Neuron (in vitro differentiated cells): ENCODE results near the gene POMT1.
"Not testable (repeated sequence)": the region's sequence is repeated elsewhere in the genome, so short reads cannot be mapped to it uniquely, and the experiment has no call there.

ENCODE experiments used
- H2AFZ ChIP-seq: one replicate; pipeline ENCODE4 v1.6.1; 2013; ENCODE audit warnings: low read depth, mild to moderate bottlenecking, inconsistent platforms, low read length, moderate library complexity
- H3K27me3 ChIP-seq: one replicate; pipeline ENCODE4 v1.6.1; 2013; ENCODE audit warnings: low read length; ENCODE audit not compliant: insufficient read depth
- H3K36me3 ChIP-seq: one replicate; pipeline ENCODE4 v1.6.1; 2013; ENCODE audit warnings: low read length; ENCODE audit not compliant: insufficient read depth
- H3K4me1 ChIP-seq: one replicate; pipeline ENCODE4 v1.6.1; 2013; ENCODE audit warnings: low read length; ENCODE audit not compliant: insufficient read depth
- H3K4me3 ChIP-seq: 2 replicates; pipeline ENCODE4 v1.5.1; 2013; ENCODE audit warnings: mild to moderate bottlenecking, low read length, moderate library complexity
- H3K9me3 ChIP-seq: one replicate; pipeline ENCODE4 v1.6.1; 2013; ENCODE audit warnings: low read length

POMT1 gene

DNA sequence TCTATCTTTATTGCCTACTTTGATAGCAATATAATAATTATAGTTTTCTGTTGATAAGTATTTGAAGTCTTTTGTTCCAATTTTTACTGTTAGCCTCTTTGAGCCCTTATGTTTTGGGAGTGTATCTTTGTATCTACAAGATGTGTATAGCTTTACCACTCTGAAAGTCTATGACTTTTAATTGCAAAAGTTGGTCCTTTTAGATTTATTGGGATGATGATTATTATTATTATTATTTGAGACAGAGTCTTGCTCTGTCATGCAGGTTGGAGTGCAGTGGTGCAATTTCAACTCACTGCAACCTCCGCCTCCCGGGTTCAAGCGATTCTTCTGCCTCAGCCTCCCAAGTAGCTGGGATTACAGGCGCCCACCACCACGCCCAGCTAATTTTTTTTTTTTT lies 30.6 kb upstream of the POMT1 start:
- not testable (repeated sequence) for H3K9me3 ChIP-seq, H3K4me3 ChIP-seq, H3K4me1 ChIP-seq, H2AFZ ChIP-seq, H3K27me3 ChIP-seq
- peaks cover 96% of the 10 kb centered on the region for H3K36me3 ChIP-seq

DNA sequence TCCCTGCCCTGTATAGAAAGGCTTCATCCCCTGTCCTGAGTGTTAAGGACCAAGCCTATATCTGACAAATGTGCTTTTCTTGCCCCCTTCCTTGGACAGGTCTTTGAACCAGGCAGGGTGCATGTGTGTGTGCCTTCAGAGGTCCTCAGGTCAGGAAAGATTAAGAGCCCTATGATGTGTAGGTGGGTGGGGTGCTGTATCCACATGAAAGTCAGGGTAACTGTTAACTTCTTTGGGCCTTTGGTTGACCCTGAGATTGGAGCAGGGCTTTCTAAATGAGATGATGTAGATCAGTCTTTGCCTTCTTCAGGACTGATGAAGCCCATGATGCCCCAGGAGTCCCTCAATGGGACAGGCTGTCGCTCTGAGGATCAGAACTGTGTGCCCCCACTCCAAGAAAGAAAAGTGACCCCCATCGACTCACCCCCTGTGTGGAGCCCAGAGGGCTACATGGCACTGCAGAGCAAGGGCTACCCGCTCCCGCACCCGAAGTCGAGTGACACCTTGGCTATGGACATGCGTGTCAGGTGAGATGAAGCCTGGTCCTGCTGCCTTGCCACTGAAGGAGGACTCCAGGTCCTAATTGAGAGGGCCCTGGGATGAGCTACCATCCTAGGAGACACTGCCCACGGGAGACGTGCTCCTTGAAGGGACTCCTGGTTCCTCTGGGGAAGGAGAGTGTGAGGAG lies 29.4 kb upstream of the POMT1 start:
- H3K27me3 ChIP-seq: no peaks in the 10 kb centered on the region
- peaks cover 96% of the 10 kb centered on the region for H3K36me3 ChIP-seq
- no peak overlapping the region for H2AFZ ChIP-seq
- no peaks in the 10 kb centered on the region for H3K4me1 ChIP-seq
- H3K4me3 ChIP-seq: no peak overlapping the region
- H3K9me3 ChIP-seq: no peaks in the 10 kb centered on the region

DNA sequence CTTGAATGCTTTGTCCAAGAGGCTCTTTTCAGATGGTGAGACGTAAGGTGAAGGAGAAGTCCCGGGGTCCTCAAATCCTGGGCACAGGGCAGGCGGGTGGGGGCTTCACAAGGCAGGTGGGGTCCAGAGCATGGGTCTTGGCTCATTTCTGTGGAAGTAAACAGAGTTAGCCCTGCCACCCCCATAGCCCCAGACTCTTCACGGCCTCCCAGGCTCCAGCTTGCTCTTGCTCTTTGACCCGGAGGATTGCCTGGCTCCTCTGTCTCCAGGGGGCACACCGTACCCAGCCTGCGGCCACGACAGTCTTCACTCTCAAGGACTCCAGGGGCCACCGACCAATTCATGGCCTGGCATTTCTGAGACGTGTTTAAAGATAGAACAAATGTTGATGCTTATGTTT lies 28.8 kb upstream of the POMT1 start:
- Histone ChIP-seq H3K9me3 (no peaks in the 10 kb centered on the region), H3K4me1 (no peaks in the 10 kb centered on the region), H3K4me3 (no peak overlapping the region), H3K27me3 (no peaks in the 10 kb centered on the region), H3K36me3 (peaks cover 96% of the 10 kb centered on the region), H2AFZ (no peak overlapping the region)

DNA sequence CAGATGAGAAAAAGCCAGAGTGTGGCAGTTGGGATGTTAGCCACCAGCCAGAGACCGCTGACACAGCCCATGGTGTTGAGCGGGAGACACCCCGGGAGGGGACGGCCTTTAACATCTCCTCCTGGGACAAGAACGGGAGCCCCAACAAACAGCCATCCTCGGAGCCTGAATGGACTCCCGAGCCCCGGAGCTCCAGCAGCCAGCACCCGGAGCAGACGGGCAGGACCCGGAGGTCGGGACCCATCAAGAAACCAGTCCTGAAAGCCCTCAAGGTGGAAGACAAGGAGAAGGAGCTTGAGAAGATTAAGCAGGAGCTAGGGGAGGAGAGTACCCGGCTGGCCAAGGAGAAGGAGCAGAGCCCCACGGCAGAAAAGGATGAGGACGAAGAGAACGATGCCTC lies 28.0 kb upstream of the POMT1 start:
- Histone ChIP-seq H3K27me3 (no peaks in the 10 kb centered on the region), H3K4me3 (no peak overlapping the region), H3K36me3 (peaks cover 96% of the 10 kb centered on the region), H3K9me3 (no peaks in the 10 kb centered on the region), H3K4me1 (no peaks in the 10 kb centered on the region), H2AFZ (no peak overlapping the region)

DNA sequence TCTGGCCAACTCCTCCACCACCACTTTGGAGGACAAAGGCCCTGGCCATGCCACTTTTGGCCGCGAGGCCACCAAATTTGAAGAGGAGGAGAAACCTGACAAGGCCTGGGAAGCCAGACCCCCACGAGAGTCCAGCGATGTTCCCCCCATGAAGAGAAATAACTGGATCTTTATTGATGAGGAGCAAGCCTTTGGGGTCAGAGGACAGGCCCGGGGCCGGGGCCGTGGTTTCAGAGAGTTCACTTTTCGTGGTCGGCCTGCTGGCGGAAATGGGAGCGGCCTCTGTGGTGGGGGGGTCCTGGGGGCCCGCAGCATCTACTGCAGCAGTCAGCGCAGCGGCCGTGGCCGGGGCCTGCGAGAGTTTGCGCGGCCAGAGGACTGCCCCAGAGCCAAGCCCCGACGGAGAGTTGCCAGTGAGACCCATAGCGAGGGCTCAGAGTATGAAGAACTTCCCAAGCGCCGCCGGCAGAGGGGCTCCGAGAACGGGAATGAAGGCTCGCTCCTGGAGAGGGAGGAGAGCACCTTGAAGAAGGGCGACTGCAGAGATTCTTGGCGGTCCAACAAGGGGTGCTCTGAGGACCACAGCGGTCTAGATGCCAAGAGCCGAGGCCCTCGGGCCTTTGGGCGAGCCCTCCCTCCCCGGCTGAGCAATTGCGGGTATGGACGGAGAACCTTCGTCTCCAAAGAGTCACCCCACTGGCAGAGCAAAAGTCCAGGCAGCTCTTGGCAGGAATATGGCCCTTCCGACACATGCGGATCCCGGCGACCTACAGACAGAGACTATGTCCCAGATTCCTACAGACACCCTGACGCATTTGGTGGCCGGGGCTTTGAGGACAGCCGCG lies 27.4 kb upstream of the POMT1 start:
- Histone ChIP-seq H3K27me3 (no peaks in the 10 kb centered on the region), H3K4me1 (no peaks in the 10 kb centered on the region), H3K36me3 (peaks cover 96% of the 10 kb centered on the region), H3K9me3 (no peaks in the 10 kb centered on the region), H2AFZ (no peak overlapping the region), H3K4me3 (no peak overlapping the region)

DNA sequence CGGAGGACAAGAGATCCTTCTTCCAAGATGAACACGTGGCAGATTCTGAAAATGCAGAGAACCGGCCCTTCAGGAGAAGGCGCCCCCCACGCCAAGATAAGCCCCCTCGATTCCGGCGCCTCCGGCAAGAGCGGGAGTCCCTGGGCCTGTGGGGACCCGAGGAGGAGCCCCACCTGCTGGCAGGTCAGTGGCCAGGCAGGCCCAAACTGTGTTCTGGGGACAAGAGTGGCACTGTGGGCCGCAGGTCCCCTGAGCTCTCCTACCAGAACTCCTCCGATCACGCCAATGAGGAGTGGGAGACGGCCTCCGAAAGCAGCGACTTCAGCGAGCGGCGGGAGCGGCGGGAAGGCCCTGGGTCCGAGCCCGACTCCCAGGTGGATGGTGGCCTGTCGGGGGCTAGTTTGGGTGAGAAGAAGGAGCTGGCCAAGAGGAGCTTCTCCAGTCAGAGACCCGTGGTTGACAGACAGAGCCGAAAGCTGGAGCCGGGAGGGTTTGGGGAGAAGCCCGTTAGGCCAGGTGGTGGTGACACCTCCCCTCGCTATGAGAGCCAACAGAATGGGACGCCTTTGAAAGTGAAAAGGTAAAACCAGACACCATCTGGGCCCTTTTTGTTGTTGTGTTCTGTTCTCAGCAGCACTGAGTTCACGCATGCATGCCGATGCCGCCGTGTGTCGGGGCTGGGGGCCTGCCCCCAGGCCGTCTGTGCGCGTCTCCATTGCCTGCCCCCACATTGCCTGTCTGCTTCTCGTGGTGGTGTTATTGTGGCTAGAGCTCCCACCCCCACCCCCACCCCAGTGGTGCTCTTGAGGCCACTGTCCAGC lies 26.6 kb upstream of the POMT1 start:
- Histone ChIP-seq H2AFZ (no peak overlapping the region), H3K36me3 (peaks cover 93% of the 10 kb centered on the region), H3K9me3 (no peaks in the 10 kb centered on the region), H3K4me3 (no peak overlapping the region), H3K4me1 (no peaks in the 10 kb centered on the region), H3K27me3 (no peaks in the 10 kb centered on the region)

DNA sequence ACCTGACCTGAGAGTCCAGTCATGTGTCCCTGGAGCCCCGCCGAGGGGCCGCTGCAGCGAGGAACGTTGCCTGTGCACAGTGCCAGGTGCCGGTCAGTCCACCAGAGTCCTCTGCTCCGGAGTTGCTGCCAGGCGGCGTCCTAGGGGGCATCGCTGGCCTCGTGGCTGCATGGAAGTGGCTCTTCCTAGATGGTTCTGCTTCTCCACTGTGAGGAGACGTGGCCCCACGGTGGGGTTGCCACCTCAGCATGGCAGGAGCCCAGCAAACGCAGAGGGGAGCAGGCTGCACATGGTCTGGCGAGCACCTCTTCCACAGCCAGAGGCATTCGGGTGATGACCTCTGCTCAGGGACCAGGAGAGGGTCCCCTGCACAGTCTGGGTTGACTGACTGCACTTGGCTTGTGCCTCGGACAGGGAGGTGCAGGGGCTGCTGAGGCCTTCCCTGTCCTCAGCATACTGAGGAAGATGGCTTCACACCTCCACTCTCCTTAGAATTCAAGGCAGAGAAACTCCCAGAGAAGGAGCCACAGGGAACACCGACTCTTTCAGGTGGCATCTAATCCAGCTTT lies 25.9 kb upstream of the POMT1 start:
- peaks cover 93% of the 10 kb centered on the region for H3K36me3 ChIP-seq

DNA sequence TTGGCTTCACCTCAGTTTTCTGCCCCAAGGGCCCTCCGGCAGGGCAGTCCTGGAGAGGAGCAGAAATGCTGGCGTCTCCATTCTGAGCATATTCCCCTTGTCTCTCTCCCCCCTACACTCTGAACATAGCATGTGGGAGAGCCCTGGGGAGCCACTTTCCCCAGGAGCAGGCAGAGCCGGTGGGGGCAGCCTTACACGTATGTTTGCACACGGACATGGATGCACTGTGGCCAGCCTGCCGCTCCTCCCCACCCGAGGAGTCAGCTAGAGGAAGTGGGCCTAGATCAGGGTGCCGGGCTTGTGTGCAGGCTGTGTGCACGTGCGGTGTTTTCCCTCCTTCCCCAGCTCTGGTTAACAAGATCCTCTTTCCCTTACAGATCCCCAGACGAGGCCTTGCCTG lies 25.4 kb upstream of the POMT1 start:
- Histone ChIP-seq H3K36me3 (peaks cover 95% of the 10 kb centered on the region), H3K27me3 (no peaks in the 10 kb centered on the region)

More for the DNA sequence above, 25.9 kb upstream of the POMT1 start:
- Histone ChIP-seq H3K9me3 (no peaks in the 10 kb centered on the region), H3K4me1 (no peaks in the 10 kb centered on the region), H2AFZ (no peak overlapping the region), H3K27me3 (no peaks in the 10 kb centered on the region), H3K4me3 (no peak overlapping the region)

DNA sequence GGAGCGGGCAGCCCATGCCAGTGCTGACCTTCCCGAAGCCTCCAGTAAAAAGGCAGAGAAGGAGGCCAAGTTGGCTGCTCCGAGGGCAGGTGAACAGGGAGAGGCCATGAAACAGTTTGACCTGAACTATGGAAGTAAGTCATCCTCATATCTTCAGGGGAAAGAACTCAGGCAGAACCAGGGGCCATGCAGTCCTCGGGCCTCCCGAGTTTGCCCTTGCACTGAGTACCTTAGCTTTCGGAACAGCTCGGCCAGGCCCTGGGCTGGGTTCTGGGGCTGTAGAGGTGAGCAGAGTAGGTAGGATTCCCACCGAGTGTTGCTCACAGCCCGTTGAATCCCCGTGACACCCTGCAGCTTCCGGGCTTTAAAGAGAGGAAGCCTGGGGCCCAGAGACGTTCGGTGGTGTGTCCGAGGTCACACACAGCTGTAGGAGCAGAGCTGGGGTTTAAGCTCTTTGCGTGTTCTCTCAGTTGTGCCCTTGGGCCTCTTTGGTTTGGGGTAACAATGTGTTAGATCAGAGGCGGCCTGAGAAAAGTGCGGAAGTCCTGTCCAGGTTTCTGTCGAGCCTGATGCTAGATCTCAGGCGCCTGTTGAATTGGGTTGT lies 24.8 kb upstream of the POMT1 start:
- no peaks in the 10 kb centered on the region for H3K27me3 ChIP-seq
- H3K4me1 ChIP-seq: no peaks in the 10 kb centered on the region

More for the DNA sequence above, 25.4 kb upstream of the POMT1 start:
- Histone ChIP-seq H2AFZ (no peak overlapping the region), H3K4me1 (no peaks in the 10 kb centered on the region), H3K9me3 (no peaks in the 10 kb centered on the region), H3K4me3 (no peak overlapping the region)

DNA sequence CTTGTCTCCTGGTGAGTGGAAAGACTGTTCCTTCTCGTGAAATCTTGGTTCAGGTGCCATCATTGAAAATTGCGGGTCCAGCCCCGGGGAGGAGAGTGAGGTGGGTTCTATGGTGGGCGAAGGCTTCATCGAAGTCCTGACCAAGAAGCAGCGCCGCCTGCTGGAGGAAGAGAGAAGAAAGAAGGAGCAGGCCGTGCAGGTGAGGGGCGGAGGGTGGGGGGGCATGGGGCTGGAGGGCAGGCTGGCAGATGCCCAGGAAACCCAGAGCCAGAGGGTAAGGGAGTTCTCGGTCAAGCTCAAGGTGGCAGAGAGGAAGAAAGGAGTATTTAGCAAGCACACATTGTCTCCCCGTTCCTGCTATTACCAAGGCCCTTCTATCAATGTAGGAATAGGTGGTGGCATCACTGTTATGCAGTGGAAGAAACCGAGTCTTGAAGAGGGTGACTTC lies 24.3 kb upstream of the POMT1 start:
- H3K36me3 ChIP-seq: peaks cover 96% of the 10 kb centered on the region
- H3K9me3 ChIP-seq: no peaks in the 10 kb centered on the region
- H2AFZ ChIP-seq: no peak overlapping the region
- no peak overlapping the region for H3K4me3 ChIP-seq
- H3K27me3 ChIP-seq: no peaks in the 10 kb centered on the region
- no peaks in the 10 kb centered on the region for H3K4me1 ChIP-seq

More for the DNA sequence above, 24.8 kb upstream of the POMT1 start:
- peaks cover 96% of the 10 kb centered on the region for H3K36me3 ChIP-seq
- H3K4me3 ChIP-seq: no peak overlapping the region
- H2AFZ ChIP-seq: no peak overlapping the region
- H3K9me3 ChIP-seq: no peaks in the 10 kb centered on the region

DNA sequence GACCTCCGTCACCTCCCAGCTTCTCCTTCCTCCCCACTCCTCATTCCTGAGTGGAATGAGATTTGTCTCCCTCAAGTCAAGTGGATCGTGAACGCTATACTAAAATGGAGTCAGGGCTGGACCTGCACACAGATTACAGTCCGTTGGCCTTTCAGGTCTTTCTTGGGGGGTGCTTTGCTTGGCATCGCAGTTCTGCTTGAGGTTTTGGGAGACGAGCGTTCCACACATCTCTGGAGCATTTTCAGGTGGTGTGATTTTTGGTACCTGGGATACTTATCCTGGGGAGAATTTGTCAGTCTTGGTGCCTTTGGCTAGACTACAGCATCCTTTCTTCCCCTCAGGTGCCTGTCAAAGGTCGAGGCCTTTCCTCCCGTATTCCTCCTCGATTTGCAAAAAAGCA lies 23.8 kb upstream of the POMT1 start:
- no peaks in the 10 kb centered on the region for H3K9me3 ChIP-seq
- H3K4me3 ChIP-seq: no peak overlapping the region
- no peaks in the 10 kb centered on the region for H3K27me3 ChIP-seq
- no peak overlapping the region for H2AFZ ChIP-seq
- peaks cover 96% of the 10 kb centered on the region for H3K36me3 ChIP-seq
- H3K4me1 ChIP-seq: no peaks in the 10 kb centered on the region

DNA sequence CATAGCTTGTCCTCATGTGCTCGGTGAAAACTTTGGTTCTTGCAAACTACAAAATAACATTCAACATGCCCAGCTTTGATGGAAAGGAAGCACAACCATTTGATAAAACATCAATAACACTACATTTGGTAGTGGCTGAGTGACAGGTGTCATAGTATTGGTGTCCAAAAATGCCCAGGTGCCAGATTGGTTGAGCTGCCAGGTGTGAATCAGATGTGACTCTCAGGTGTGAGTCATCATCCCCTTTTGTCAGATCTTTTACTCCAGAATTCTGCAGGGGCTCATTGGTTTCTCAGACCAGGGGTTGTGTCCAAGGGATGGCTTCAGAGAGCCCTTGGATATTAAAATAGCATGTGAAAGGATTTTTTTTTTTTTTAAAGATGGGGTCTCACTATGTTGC lies 22.5 kb upstream of the POMT1 start:
- no peaks in the 10 kb centered on the region for H3K9me3 ChIP-seq
- no peak overlapping the region for H3K4me3 ChIP-seq
- H2AFZ ChIP-seq: no peak overlapping the region
- no peaks in the 10 kb centered on the region for H3K4me1 ChIP-seq
- peaks cover 96% of the 10 kb centered on the region for H3K36me3 ChIP-seq
- no peaks in the 10 kb centered on the region for H3K27me3 ChIP-seq
